T-helper 1 cell treated with Interleukin-12 subunit alpha and Interleukin-12 subunit beta and Interleukin-4 antibody, amounts not matched to agents 30 ng/mL and 1 ng/mL, for 36 hours (primary cell): Measurements from ENCODE around the gene ANP32A. TPM values are rescaled to one million over a fixed set of nuclear protein-coding genes. Genes with fewer than 3 reads are reported as not detected.

Experiments
- intact Hi-C: fragments of 100-400 bp; cut with micrococcal nuclease; formaldehyde crosslinking; loops from one replicate; pipeline ENCODE4 v1.15.1; 2024
- total RNA-seq: library from RNA; stranded (reverse); gene quantifications from 2 replicates; pipeline ENCODE4 v1.2.3, GENCODE V29; 2022

The ANP32A gene
- total RNA-seq, 1 donor from 2014 or later = 302 TPM

DNA sequence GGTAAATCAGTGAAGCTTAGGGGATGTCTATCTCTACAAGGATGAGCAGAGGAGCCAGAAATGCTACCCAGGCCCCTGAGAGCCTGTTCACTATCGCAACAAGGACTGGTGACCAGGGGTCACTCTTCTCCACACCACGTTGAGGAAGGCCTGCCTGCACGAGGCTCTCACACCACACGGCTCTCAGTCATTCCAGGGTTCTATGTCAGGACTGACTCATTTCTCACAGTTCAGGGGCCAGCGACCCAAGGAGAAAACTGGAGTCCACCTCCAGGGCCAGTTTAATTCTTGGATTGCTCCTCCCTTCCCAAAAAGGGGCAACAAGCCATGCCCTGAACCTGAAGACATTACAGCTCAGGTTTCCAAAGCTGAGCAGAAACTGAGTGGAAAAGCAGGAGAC lies 33.9 kb downstream of the ANP32A start:
- intact Hi-C loops = no loop called here

DNA sequence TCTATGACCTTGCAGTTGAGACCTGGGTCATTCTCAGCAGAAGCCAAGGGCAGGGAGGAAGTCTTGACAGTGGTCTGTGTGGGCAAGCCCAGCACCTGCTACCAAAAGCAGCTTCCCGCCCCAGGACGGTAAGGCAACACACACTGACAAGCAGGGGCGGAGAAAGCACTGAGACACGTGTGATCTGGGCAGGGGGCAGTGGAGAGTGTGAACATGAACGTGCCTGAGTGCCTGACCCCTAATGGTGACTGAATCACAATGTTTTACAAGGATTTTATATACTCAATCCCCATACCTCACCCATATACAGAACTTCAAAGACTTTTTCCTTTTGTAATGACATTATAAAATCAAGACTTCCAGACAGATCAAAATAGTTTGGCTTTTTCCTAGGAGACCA lies 35.2 kb downstream of the ANP32A start:
- intact Hi-C loops = no loop called here

DNA sequence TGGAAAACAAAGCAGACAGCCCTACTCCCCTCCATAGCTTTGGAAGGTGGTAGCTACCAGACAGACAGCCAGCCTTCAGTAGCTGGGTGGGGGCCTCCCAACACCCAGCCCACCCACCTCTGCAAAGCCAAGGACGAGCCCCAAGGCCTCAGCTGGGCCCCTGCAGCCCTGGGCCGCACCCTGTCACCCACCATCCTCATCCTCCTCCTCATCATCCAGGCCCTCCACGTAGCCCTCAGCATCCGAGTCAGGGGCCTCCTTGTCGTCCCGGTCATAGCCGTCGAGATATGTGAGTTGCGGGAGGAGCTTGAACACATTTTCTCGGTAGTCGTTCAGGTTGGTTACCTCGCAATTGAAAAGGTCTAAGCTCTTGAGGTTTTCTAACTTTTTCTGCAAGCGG lies 36.5 kb downstream of the ANP32A start:
- intact Hi-C loops = loop anchor here (5.0 kb wide), 1 partner anchor 227 kb away; no protein-coding TSS in a partner anchor

DNA sequence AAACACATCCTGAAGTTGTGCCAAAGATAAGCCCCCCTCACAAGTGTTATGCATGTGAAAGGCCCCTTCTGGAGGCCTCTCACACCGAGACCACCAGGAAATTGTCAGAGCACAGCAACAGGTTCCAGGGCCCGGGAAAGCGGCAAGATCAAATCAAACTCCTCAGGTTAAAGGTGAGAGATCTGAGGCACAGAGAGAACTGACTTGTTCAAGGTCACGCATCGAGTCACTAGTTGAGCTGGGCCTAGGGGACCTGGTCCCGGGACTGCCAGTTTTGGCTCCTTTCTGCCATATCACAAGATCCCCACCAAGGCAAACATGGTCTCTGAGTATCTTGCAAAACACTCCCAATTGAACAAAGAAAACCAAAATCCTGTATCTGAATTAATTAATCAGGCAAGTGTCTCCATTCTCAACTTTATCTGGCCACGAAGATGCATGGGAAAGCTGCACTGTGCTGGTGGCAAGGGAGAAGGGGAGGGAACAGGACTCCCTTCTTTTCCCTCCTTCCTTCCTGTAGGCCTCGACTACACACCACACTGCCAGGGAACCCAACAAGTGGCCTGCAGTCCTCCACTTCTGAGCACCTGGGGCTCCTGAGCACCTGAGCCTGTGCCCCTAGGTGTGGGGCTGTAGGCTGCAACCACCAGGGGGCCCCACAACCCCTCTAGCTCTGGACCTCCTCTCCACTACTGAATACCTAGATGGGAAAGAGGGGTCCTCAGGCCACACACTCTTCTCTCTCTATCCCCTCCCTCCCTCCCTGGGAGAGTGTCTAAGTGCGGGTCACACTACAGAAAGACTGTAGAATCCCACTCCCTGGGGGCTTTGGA lies 37.3 kb downstream of the ANP32A start:
- intact Hi-C loops = loop anchor here (1.0 to 5.0 kb wide), 8 partner anchors 8 to 226 kb away; no protein-coding TSS in a partner anchor

DNA sequence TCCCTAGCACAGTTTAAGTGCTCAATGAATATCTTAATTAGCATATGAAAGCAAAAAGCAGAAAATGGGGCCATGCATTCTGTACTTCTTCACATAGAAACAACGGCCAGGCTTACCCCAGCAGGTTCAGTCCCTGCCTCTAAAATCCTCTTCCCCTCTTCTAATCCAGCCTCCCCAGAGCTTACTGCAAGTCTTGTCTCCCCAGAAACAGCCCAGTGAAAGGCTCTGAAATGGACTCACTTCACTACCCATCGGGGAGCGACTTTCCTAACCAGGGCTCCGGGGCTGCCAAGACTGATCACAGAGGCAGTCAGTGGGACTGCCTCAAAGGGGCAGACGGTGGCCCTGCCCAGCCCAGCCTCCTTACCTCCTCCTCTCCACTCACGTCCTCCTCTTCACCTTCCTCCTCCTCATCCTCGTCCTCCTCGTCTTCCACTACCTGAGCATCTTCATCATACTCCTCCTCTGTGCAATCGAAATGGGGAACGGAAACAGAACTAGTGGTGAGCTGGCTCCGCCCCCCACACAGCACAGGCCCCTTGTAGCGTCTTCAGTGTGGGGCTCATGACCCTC lies 38.0 kb downstream of the ANP32A start:
- intact Hi-C loops = loop anchor here (1.0 to 5.0 kb wide), 8 partner anchors 9 to 225 kb away; no protein-coding TSS in a partner anchor

DNA sequence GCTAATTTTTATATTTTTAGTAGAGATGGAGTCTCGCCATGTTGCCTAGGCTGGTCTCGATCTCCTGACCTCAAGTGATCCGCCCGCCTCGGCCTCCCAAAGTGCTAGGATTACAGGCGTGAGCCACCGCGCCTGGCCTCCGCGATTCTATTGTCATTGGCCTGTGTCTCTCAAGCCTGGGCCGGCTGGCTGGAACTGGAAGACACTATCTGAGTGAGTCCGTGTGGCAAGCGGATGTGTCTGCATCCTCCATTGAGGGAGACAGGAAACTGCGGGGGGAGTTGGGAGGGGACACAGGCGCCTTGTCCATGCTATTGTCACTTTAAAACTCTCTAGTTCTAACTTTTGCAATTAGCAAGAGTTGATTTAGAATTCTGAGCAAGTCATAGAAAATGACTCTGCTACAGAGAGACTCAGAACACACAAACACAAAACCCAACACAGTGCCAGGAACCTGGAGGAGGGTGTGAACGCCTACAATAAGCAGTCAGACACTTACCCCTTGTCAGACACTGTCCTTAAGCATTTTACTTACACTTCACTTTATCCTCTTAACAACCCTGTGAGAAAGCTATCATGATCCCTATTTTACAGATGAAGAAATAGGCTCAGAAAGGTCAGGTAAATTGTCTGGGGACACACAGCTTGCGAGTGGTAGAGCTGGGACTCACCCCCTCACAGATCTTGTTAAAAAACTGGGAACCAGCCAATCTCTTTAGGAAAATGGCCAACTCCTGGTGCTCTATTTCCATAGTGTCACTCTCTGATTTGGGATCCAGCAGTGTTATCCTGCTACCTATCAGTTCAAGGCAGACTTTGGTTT lies 38.7 kb downstream of the ANP32A start:
- intact Hi-C loops = loop anchor here (2.0 to 5.0 kb wide), 4 partner anchors 15 to 225 kb away; no protein-coding TSS in a partner anchor

DNA sequence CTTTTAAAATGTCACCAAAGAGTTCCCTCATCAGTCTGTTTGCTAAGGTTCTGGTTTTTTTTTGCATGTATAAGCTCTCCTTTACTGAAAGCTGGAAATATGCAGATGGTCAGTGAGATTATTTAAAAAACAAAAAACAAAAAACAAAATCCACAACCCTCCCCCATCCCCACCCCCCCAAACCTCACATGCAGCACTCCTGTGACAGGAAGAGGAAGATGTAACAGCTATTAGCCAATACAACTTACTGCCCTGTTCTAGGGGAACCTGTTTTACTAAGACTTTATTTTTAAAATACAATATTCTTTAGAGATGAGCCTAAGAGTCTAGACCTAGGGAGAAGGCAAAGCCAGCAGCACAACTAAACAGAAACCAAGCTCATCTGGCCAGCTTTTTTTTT lies 39.5 kb downstream of the ANP32A start:
- intact Hi-C loops = loop anchor here (5.0 kb wide), 1 partner anchor 224 kb away; no protein-coding TSS in a partner anchor

DNA sequence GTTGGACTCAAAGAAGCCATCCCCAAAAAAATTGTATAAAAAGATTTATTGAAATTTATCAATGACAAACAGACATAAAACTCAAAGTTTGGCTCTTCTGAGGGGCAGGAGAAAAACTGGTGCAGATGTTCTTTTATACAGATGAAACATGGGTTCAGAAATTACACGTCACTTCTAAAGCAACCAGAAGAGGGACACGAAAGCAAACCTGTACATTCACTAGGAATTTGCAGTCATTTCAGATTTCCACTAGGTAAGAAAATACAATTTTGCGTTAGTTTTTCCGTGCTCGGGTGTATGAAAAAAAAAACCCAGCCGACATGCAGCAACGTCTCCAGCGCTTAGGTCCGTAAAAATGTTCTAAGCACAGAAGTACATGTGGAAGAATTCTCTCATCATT lies 41.8 kb downstream of the ANP32A start:
- intact Hi-C loops = no loop called here

DNA sequence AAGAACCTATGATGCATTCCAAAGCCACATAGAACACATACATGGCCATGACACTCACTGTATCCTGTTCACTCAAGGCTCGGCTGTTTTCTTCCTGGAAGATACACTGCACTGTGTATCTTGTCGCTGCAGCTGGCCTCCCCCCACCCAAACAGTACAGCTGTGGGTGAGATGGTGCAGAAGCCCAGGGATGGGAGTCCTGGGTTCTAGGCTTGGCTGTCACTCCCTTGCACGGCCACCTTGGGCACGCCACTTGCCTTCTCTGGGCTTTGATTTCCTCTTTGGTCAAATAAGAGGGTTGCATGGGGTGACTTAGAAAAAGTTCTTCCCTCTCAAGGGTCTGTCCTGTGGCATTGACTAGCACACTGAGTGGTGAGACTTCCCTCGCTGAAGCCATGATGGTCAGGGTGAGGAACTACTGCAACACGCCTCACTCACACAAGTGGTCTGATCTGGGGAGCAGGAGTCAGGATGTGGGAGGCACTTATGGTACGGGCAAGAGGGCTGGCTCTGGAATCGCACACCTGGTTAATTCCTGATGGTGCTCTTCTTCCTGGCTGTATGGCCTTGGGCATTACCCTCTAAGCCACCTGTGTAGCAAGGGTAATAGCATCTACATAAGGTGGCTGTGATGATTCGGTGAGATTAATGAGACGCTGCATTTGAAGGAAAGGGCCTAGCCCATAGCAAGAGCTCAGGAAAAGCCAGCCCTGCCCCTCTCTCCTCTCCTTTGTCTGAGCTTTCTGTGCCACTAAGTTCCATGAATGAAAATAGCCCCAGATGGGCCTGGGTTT lies 44.0 kb downstream of the ANP32A start:
- intact Hi-C loops = no loop called here

DNA sequence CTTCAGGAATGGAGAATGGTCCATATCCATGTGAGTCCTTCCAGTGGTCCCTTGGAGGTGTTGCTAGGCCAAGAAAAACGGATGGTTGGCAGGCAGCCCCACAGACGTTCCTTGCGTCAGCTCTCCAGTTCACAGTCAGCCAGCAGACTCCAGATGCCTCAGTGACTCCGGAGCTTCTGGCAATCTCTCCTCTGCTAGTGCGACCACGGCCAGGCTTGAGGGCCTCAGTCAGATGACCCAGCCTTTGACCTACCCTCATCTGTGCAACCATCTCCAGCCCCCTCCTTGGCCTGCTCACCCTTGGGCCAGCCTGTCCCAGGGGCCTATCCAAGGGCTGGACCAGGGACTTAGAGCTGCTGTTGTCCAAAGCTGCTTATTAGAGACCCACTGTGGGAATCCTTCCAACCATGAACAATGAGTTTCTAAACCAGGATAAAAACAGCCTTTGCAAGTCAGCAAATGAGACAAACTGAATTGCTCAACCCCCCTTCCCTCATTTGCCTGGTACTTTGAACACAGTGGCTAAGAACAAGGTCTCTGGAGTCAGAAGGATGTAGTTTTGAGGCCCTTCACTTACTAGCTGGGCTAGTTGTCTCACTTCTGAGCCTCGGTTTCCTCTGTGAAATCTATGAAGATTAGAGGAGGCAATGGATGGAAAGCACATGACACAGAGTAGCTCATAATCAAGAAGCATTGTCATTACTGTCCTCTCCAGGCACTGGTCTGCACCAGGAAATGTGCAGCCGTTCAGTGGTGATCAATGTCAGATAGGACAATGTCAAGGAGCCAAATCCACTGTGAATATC lies 44.8 kb downstream of the ANP32A start:
- intact Hi-C loops = no loop called here

DNA sequence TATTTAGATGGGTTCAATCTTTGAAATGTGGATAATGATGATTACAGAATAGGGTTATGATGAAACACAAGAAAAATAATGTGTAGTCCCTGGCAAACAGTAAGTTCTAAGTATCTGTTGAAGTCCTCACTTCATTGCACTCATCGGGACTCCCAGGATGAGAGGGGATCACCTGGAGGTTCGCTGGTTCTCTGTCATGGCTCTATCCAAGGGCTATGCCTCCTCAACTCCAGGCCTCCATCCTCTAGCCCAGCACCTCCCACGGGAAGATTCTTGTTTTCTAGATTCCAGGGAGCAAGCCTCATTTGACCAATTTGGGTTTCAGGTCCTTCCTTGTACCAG lies 45.5 kb downstream of the ANP32A start:
- intact Hi-C loops = no loop called here

DNA sequence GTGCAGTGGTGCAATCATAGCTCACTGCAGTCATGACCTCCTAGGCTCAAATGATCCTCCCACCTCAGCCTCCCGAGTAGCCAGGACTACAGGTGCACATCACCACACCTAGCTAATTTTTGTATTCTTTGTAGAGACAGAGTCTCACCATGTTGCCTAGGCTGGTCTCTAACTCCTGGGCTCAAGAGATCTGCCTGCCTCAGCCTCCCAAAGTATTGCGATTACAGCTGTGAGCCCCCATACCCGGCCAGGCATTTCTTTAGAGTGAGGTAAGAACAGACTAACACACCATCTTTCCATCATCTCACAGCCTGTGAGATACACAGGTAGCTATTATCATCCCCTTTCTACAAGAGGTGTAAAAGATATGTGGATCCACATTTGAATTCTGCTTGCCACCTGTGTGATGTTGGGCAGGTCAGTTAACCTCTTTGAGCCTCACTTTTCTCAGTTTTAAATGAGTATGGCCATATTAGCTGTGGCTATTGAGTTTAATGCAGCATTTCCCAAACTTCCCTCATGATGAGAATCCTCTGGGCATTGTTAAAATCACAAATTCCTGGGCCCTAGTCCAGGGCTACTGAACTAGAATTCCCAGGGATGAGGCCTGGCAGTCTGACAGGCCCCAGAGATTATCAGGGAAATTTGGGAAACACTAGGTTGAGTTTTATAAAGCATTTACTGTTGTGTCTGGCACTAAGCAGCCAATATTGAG lies 46.0 kb downstream of the ANP32A start:
- intact Hi-C loops = no loop called here

DNA sequence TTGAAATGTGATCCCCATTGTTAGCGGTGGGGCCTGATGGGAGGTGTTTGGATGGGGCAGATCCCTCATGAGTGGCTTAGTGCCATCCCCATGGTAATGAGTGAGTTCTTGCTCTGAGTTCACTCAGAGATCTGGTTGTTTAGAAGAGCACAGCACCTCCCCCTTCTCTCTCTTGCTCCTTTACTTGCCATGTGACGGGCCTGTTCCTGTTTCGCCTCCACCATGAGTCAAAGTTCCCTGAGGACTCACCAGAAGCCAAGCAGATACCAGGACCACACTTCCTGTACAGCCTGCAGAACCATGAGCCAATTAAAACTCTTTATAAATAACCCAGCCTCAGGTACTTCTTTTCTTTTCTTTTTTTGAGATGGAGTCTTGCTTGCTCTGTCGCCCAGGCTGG lies 46.6 kb downstream of the ANP32A start:
- intact Hi-C loops = no loop called here

DNA sequence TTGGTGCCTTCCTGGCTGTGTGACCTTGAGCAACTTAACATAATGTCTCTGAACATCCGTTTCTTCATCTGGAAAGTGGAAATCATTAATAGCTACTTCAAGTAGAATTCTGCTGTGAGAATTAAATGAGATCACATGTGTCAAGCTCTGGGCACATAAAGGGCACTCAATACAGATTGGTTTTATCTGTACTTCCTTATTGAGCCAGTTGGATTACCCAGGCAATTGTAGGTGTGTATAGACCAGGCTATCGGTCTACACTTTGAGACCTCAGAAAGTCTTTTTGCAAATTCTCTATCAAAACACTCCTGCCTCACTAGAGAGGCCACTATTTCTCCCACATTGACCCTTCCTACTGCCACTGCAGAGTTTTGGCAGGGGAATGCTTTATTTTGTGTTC lies 47.7 kb downstream of the ANP32A start:
- intact Hi-C loops = no loop called here

DNA sequence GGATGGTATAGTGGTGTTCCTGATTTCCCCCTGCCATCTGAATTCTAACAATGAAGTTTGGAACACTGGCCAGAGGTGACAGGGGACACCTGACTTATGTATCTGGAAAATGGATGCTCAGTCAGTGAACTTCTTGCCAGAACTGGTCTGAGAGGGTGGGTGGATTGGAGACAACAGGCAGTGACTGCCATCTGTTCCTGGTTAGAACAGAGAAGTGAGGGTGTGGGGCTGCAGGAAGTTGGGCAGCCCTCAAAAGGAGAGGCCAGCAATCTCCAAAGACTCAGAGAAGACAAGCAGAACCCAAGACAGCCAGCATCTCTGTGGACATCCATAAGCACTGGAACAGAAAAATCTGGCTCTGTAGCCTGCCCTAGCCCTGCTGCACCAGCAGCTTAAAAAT lies 50.5 kb downstream of the ANP32A start:
- intact Hi-C loops = no loop called here

DNA sequence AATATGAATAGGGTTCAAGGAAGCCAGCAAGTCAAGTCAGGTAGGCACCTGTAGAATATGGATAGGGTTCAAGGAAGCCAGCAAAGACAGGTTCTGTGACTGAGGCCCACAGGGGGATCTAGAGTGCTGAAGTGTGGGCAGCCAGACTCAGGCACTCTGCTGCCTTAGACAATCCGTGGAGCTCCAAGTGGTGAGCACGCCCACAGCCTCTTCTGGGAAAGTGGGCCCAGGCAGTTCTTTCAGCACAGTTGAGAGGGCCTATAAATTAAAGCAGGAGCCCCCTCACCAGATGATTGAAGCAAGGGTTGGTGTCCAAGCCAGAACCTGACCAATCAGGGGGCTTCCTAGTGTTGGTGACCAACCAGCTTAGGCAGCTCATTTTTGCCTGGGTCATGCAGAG lies 51.0 kb downstream of the ANP32A start:
- intact Hi-C loops = no loop called here

DNA sequence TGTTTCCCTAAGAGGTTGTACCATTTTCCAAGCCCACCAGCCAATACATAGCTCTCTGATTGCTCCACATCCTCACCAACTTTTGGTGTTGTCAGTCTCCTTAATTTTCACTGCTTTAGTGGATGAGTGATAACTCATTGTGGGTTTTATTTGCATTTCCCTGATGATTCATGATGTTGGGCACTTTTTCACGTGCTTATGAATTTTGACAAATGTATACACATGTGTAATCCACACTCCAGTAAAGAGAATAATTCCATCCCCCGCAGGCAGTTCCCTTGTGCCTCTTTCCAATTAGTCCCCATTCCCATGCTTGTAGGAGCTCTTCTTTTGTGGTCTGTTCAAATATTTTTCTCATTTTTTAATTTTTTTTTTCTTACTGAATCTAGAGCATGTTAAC lies 52.4 kb downstream of the ANP32A start:
- intact Hi-C loops = no loop called here

DNA sequence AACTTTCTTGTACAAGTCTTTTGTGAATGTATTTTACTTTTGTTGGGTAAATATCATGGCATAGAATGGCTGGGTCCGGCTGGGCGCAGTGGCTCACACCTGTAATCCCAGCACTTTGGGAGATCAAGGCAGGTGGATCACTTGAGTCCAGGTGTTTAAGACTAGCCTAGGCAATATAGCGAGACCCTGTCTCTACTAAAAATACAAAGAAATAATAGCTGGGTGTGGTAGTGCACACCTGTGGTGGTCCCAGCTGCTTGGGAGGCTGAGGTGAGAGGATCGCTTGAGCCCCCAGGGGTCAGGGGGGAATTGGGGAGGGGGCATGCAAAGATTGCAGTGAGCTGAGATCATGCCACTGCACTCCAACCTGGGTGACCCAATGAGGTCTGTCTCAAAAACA lies 52.9 kb downstream of the ANP32A start:
- intact Hi-C loops = no loop called here

DNA sequence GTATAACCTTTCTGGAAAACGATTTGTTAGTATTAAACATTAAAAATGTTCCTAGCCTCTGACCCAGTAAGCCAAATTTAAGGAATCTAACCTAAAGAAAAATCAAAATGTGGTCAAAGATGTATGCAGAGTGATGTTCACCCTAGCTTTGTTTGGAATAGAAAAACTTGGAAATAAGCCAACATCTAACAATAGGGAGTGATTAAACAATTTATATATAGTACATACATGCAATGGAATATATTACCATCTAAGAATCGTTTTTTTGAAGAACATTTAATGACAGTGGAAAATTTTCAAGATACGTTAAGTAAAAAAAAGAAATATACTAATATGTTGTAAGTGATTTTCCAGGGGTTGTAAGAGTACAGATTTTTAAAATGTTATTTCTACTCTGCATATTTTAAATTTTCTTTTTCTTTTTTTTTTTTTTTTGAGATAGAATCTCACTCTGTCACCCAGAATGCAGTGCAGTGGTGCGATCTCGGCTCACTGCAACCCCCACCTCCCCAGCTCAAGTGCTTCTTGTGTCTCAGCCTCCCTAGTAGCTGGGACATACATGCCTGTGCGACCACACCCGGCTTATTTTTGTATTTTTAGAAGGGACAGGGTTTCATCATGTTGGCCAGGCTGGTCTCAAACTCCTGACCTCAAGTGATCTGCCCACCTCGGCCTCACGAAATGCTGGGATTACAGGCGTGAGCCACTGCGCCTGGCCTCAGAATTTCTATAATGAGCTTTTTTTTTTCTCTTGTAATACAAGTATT lies 54.9 kb downstream of the ANP32A start:
- intact Hi-C loops = no loop called here
